ENCODE measurements around the gene LBX2.

DNA sequence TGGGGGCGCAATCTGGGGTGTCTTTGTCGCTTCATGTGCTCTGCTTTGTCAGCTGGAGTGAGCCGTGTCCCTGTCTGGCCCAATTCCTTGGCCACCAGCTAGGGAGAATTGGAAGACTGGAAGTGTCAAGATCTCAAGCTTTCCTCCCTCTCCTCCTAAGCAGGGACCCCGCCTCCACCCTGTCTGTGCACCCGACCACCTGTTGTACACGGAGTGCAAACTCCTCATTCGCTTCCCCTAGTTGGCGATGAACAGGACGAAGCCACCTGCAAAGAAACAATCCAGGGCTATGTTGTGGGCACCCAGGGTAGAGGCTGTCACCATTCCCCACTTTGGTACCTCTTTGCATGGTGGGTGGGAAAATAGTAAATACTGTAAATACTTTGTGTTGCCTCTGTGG lies 28.3 kb upstream of the LBX2 start:
- TF ChIP-seq, protein P1, sequence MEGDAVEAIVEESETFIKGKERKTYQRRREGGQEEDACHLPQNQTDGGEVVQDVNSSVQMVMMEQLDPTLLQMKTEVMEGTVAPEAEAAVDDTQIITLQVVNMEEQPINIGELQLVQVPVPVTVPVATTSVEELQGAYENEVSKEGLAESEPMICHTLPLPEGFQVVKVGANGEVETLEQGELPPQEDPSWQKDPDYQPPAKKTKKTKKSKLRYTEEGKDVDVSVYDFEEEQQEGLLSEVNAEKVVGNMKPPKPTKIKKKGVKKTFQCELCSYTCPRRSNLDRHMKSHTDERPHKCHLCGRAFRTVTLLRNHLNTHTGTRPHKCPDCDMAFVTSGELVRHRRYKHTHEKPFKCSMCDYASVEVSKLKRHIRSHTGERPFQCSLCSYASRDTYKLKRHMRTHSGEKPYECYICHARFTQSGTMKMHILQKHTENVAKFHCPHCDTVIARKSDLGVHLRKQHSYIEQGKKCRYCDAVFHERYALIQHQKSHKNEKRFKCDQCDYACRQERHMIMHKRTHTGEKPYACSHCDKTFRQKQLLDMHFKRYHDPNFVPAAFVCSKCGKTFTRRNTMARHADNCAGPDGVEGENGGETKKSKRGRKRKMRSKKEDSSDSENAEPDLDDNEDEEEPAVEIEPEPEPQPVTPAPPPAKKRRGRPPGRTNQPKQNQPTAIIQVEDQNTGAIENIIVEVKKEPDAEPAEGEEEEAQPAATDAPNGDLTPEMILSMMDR (IDR thresholded peaks at IDR 0.05), result no peak
- TF ChIP-seq POLR2A (IDR thresholded peaks at IDR 0.05), result no peak

Measured in thyroid gland (tissue), 4 donors.